ENCODE data around the gene NUTM2F. TPM values are rescaled to one million over a fixed set of nuclear protein-coding genes. Genes with fewer than 3 reads are reported as not detected.
"Not testable (repeated sequence)": the region's sequence is repeated elsewhere in the genome, so short reads cannot be mapped to it uniquely, and the experiment has no call there.

Gene NUTM2F
- total RNA-seq, 1 experiment from 2014 or later = not detected

DNA sequence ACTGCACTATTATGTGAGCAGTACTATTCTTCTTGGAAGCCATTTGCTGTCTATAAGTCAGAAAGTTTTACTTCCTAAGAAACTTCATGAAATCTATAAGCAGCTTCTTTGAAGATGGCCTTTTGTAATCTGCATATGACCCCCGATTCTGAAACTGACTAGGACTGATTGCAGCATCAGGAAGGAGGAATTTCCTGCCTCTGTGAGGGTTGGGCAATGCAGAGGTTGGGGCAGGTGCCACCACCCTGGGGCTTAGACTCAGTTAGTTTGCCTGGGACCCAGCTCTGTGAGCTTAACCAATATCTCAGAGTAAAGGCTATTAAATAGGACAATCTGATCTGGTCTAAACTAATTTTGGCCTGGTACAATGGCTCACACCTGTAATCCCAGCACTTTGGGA is 28.7 kb upstream of the NUTM2F start:
- not testable (repeated sequence) for H3K4ac ChIP-seq (ENCODE audit: low read depth, low read length); H3K27ac Mint-ChIP-seq; H3K4me1 ChIP-seq (ENCODE audit: insufficient read depth, low read length); H3K27ac ChIP-seq (ENCODE audit: insufficient read length, low read depth, low read length); H3K9ac ChIP-seq (ENCODE audit: extremely low read depth, insufficient read length, low read length); H3K18ac ChIP-seq (ENCODE audit: insufficient read length, low read depth, low read length); H3K27me3 Mint-ChIP-seq (ENCODE audit: low read depth); H3K27me3 ChIP-seq (ENCODE audit: insufficient read depth, low read length); H4K20me1 ChIP-seq (ENCODE audit: control insufficient read depth, insufficient read depth, insufficient read length); H3K4me2 ChIP-seq (ENCODE audit: insufficient read depth, insufficient read length, low read length); H2BK20ac ChIP-seq (ENCODE audit: low read depth, low read length, poor library complexity, severe bottlenecking); H2BK15ac ChIP-seq (ENCODE audit: low read depth, low read length); H3K23me2 ChIP-seq (ENCODE audit: insufficient read length, low read depth, low read length, poor library complexity, severe bottlenecking); H3T11ph ChIP-seq (ENCODE audit: low read length); H4K5ac ChIP-seq (ENCODE audit: insufficient read length, low read depth, low read length); H3K9me3 ChIP-seq (ENCODE audit: control insufficient read depth, low read depth, low read length); H3K9me3 Mint-ChIP-seq; H3K4me3 Mint-ChIP-seq; H3K23ac ChIP-seq (ENCODE audit: insufficient read length, low read depth, low read length); H2BK5ac ChIP-seq (ENCODE audit: insufficient read length, low read length); H2BK12ac ChIP-seq (ENCODE audit: insufficient read length, low read depth, low read length); H2BK120ac ChIP-seq (ENCODE audit: low read depth, low read length, poor library complexity, severe bottlenecking); H3K79me2 ChIP-seq (ENCODE audit: insufficient read depth, low read length); H4K91ac ChIP-seq (ENCODE audit: insufficient read length, low read depth, low read length); H3K4me1 Mint-ChIP-seq; H2AFZ ChIP-seq (ENCODE audit: low read length); H3K14ac ChIP-seq (ENCODE audit: insufficient read depth, low read length); H3K36me3 Mint-ChIP-seq (ENCODE audit: insufficient read depth in 1 of 3, low read depth in 3 of 3); H2AK5ac ChIP-seq (ENCODE audit: insufficient read length, low read length); H4K8ac ChIP-seq (replicated peaks; ENCODE audit: insufficient read length, low read depth, low read length); H3K56ac ChIP-seq (ENCODE audit: insufficient read length, low read depth, low read length); H3K79me1 ChIP-seq (ENCODE audit: insufficient read depth, low read depth, low read length, poor library complexity, severe bottlenecking); DNase-seq
- WGBS (ENCODE audit: extremely low coverage, insufficient read length, low lambda C conversion rate) = no CpG with 5 or more reads among the region's 1 CpG

- not testable (repeated sequence) for H3K4me1 ChIP-seq (ENCODE audit: insufficient read depth, low read length); H3K27me3 Mint-ChIP-seq (ENCODE audit: low read depth); H3K23ac ChIP-seq (ENCODE audit: insufficient read length, low read depth, low read length); H3K27me3 ChIP-seq (ENCODE audit: insufficient read depth, low read length); H3K27ac Mint-ChIP-seq; DNase-seq; H3K9ac ChIP-seq (ENCODE audit: extremely low read depth, insufficient read length, low read length); H3K14ac ChIP-seq (ENCODE audit: insufficient read depth, low read length); H3K56ac ChIP-seq (ENCODE audit: insufficient read length, low read depth, low read length); H3K4me2 ChIP-seq (ENCODE audit: insufficient read depth, insufficient read length, low read length); H3K18ac ChIP-seq (ENCODE audit: insufficient read length, low read depth, low read length); H3K4me3 Mint-ChIP-seq; H2BK5ac ChIP-seq (ENCODE audit: insufficient read length, low read length); H4K20me1 ChIP-seq (ENCODE audit: control insufficient read depth, insufficient read depth, insufficient read length); H3K9me3 ChIP-seq (ENCODE audit: control insufficient read depth, low read depth, low read length); H3K79me2 ChIP-seq (ENCODE audit: insufficient read depth, low read length); H2BK120ac ChIP-seq (ENCODE audit: low read depth, low read length, poor library complexity, severe bottlenecking); H4K8ac ChIP-seq (replicated peaks; ENCODE audit: insufficient read length, low read depth, low read length); H3K27ac ChIP-seq (ENCODE audit: insufficient read length, low read depth, low read length); H2BK15ac ChIP-seq (ENCODE audit: low read depth, low read length); H3K4me1 Mint-ChIP-seq; H2BK12ac ChIP-seq (ENCODE audit: insufficient read length, low read depth, low read length); H2AFZ ChIP-seq (ENCODE audit: low read length); H3K4ac ChIP-seq (ENCODE audit: low read depth, low read length); H3K79me1 ChIP-seq (ENCODE audit: insufficient read depth, low read depth, low read length, poor library complexity, severe bottlenecking); H4K5ac ChIP-seq (ENCODE audit: insufficient read length, low read depth, low read length); H3T11ph ChIP-seq (ENCODE audit: low read length); H3K23me2 ChIP-seq (ENCODE audit: insufficient read length, low read depth, low read length, poor library complexity, severe bottlenecking); H2BK20ac ChIP-seq (ENCODE audit: low read depth, low read length, poor library complexity, severe bottlenecking); H3K9me3 Mint-ChIP-seq; H4K91ac ChIP-seq (ENCODE audit: insufficient read length, low read depth, low read length); H3K36me3 Mint-ChIP-seq (ENCODE audit: insufficient read depth in 1 of 3, low read depth in 3 of 3); H2AK5ac ChIP-seq (ENCODE audit: insufficient read length, low read length)
- no CpG with 5 or more reads among the region's 4 CpGs for WGBS (ENCODE audit: extremely low coverage, insufficient read length, low lambda C conversion rate)
Measured at GRCh38 chr9:94351901-94352723, 23.7 kb upstream of the NUTM2F start.
